GM21515 (cell line): ENCODE results near the gene ZNF773.
A peak's percentile ranks its signal among the peaks of the same experiment; 100 is the strongest.
"Not testable (repeated sequence)": the region's sequence is repeated elsewhere in the genome, so short reads cannot be mapped to it uniquely, and the experiment has no call there.

Experiments used
- ATAC-seq: cut with Tn5 transposase; IDR thresholded peaks from one replicate; pipeline ENCODE4 v1.9.1; 2021; ENCODE audit not compliant: unreplicated experiment

ZNF773 gene

DNA sequence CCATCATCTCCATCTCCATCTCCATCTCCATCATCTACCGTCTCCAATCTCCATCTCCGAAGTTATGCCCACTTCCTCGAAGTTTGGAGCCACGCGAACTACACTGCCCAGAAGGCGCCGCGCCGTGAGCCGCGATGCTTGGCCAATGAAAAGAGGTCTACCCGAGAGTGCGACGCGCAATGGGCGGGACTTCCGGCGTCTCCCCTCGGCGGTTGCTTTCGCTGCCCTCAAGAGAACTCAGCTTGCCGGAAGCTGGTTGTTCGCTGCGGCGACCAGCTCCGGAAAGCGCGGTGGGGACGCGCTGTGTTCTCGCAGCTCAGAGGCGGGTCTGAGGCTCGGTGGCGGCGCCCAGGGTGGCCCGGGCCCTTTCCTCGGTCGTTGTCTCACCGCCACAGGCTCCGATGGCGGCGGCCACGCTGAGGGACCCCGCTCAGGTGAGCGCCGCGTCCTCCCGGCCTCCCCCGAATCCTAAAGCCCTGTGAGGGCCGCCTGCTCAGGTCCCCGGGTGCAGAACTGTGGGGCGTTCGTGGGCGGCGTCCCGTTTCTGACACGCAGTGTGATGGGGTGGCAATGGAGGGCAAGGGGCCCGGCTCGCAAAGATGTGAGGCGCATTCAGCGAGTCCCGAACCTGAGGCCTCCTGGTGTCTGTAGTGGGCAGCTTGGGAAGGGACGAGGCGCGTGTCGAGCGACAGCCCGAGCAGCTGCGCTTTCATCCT is at the start of gene ZNF773:
Gene ZNF773 (plus strand): TSS at position 259 of the 716 bp plus-strand sequence. CDS start 143 bp downstream, at position 402.
- ATAC-seq = peak; percentile 99

DNA sequence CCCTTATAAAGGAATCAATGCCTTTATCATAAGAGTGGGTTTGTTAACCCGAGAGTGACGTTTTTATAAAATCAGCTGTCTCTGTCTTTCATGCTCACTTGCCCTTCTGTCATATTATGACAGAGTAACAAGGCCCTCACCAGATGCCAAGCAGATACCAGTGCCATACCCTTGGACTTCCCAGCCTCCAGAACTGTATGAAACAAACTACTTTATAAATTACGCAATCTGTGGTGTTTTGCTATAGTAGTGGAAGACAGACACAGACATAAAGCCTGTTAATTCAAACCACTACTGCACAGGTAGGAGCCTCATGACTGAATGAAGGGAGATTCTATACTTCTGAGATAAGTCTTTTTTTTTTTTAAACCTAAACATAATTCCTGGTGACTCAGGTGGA is 47.4 kb upstream of the ZNF773 start:
- ATAC-seq = no peak

DNA sequence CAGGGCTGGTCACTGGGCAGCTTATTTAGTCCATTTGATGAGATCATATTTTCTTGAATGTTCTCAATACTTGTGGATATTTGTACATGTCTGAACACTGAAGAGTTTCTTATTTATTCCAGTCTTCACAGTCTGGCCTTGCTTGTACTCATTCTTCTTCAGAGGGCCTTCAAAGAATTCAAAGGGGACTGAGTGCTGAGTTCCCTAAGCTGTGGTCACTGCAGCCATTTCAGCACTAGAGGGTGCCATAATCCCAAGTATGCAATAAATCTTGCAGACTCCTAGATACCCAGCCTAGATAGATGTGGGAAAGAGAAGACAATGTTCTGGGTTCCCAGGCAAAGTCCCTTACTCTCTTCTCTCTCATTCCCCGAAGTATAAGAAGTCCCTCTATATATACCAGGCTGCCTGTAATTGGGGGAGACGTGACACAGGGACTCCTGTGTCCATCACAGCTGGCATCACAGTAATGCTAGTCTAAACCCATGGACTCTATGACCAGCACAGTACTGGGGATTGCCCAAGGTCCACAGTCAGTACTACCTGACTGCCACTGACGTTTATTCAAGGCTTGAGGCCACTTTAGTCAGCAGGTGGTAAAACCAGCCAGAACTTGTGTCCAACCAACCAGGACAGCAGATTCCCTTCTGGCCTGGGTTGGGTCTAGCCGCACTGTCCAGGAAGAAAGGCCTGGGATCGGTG is 33.9 kb upstream of the ZNF773 start:
- no peak for ATAC-seq

DNA sequence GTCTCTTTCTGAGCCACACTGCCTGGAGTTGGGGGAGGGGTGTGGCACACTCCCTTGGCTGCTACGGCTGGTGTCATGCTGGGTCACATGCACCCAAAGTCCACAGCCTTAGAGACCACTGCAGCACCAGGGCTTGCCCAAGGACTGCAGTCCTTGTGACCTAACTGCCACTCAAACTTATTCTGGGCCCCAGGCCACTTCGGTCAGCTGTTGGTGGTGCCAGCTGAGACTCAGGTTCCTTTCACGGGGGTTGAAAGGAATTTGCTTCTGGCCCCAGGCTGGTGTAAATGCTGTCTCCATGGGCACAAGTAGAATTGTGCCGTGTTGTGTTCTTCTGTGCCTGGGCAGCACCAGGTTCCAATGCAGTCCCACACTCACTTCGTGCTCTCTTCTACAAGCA is 33.2 kb upstream of the ZNF773 start:
- ATAC-seq = no peak

DNA sequence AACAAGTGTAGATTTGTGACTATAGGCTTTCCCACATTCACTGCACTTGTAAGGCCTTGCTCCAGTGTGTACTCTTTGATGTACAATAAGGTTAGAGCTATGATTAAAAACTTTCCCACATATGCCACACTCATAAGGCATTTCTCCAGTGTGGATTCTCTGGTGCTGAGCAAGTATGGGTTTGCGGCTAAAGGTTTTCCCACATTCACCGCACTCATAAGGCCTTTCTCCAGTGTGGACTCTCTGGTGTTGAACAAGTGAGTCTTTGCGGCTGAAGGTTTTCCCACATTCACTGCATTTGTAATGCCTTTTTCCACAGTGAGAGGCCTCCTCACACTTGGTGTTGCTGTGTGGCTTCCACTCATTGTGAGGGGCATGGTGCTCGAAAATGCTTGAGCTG is 26.1 kb upstream of the ZNF773 start:
- no peak for ATAC-seq

DNA sequence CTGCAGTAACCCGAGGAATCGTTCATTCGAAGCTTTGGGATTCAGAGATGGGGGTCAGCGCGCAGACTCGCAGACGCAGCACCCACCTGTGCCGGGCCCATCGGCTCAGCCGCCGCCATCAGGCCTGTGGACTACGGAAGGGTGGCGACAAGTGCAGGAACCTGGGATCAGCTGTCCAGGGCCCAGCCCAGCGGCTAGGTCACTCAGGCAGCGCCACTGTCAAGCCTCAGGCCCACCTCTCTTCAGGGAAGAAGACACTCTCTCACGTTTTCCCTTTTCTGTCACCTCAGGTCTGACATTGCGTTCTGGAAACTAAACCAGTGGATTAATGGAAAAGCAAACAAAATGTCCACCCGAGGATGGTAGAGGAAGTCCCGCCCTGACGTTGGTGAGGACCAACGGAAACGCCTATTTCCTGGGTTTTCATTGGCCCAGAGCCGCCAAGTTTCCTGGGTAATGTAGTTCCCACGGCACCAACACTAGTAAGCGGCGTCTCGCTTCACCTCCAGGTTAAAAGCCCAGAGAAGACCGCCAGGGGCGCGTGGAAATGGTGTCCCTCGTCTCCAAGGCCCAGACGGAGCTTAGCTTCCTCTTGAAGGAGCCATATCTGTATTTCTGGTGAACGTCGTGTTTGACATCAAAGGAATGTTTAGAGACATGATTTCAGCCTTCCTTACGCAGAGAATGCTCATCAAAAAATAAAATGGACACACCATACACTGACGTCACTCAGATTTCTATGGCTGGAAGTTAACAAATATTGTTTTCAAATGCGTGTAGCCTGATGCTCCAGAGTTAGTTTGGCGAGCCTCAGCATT is 22.3 kb upstream of the ZNF773 start, which contains the start of gene ZNF772:
Gene ZNF772 (minus strand): TSS at position 376 of the 818 bp plus-strand sequence. CDS start 257 bp downstream, at position 119.
- peak; percentile 82 for ATAC-seq

DNA sequence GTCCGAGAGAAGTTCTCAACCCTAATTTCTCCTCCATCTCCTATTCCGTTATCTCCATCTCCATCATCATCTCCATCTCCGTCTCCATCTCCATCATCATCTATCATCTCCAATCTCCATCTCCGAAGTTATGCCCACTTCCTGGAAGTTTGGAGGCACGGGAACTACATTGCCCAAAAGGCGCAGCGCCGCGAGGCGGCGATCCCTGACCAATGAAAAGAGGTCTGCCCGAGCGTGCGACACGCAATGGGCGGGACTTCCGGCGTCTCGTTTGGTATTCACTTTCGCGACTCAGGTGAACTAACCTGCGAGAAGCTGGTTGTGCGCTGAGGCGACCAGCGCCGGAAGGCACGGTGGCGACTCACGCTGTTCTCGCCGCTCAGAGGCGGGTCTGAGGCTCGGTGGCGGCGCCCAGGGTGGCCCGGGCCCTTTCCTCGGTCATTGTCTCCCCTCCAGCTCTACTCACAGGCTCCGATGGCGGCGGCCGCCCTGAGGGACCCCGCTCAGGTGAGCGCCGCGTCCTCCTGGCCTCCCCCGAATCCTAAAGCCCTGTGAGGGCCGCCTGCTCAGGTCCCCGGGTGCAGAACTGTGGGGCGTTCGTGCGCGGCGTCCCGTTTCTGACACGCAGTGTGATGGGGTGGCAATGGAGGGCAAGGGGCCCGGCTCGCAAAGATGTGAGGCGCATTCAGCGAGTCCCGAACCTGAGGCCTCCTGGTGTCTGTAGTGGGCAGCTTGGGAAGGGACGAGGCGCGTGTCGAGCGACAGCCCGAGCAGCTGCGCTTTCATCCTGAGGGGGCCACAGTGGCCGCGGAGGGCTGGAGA is 12.1 kb upstream of the ZNF773 start, which contains the start of gene ZNF419:
Gene ZNF419 (plus strand): TSS at position 274 of the 822 bp plus-strand sequence. CDS start 201 bp downstream, at position 475.
- peak; percentile 87 for ATAC-seq

DNA sequence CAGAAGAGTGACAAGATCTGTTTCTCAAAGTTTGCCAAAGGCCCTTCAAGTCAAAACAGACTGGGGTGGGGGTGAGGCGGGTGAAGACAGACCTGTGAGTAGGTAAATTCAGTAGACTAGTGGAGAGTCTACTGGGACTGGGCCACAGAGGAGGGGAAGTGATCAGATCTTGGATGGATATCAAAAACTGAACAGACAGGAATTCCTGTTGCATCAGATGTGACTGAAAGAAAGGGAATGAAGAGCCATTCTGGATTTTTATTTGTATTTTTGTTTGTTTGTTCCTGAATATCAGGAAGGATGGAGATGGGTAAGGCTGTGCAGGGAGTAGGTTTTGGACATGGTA is 11.5 kb upstream of the ZNF773 start:
- ATAC-seq = not testable (repeated sequence)

DNA sequence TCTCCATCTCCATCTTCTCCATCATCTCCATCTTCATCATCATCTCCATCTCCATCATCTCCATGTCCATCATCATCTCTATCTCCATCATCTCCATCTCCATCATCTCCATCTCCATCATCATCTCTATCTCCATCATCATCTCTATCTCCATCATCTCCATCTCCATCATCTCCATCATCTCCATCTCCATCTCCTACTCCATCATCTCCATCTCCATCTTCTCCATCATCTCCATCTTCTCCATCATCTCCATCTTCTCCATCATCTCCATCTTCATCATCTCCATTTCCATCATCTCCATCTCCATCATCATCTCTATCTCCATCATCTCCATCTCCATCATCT is 432 bp upstream of the ZNF773 start:
- ATAC-seq = not testable (repeated sequence)

DNA sequence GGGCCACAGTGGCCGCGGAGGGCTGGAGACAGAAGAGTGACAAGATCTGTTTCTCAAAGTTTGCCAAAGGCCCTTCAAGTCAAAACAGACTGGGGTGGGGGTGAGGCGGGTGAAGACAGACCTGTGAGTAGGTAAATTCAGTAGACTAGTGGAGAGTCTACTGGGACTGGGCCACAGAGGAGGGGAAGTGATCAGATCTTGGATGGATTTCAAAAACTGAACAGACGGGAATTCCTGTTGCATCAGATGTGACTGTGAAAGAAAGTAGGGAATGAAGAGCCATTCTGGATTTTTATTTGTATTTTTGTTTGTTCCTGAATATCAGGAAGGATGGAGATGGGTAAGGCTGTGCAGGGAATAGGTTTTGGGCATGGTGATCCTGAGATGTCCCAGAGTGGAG is 662 bp downstream of the ZNF773 start:
- not testable (repeated sequence) for ATAC-seq

DNA sequence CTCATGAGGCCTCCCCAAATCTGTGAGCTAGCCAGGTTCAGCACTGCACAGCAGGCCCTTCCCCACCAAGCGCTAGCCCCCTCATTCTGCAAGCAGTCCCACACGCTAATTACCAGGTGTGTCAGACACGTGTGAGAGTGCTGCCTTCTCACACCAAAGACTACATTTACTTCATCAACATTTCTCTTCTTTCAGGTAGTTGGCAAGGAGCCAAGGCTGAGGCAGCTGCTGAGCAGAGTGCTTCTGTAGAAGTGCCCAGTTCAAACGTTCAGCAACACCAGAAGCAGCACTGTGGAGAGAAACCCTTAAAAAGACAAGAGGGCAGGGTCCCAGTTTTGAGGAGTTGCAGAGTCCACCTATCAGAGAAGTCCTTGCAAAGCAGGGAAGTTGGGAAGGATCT is 6.4 kb downstream of the ZNF773 start:
- ATAC-seq = no peak

DNA sequence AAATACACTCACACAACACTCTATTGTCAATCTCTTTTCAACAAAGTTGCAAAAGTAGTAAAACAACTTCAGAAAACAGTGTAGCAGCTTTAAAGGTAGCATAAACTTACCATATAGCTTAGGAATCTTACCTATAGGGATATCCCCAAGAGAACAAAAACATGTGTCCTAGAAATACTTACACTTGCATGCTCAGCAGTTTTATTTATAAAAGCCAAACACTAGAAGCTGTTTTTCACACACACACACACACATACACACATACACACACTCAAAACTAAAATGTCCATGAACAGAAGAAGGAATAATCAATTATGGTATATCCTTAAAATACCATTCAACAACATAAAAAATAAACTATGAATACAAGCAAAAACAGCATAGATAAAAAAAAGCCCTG is 11.7 kb downstream of the ZNF773 start:
- ATAC-seq = no peak

DNA sequence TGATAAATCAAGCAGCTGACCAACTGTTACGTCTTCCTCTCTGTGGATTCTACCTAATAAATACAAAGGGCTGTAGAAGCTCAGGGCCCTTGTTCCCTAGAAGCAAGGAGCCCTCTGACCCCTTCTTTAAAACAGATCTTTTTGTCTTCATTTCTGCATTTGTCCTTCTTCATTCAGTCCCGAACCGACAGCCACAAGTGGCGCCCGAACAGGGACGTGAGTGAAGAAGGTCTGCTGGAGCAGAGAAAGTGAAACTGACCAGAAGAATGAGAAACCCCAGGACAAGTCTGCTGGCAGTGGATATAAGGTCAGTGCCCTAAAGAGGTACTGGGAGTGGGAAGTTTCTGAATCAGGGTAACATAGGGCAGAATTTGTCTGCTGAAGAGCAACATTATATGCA is 13.1 kb downstream of the ZNF773 start:
- ATAC-seq = no peak

DNA sequence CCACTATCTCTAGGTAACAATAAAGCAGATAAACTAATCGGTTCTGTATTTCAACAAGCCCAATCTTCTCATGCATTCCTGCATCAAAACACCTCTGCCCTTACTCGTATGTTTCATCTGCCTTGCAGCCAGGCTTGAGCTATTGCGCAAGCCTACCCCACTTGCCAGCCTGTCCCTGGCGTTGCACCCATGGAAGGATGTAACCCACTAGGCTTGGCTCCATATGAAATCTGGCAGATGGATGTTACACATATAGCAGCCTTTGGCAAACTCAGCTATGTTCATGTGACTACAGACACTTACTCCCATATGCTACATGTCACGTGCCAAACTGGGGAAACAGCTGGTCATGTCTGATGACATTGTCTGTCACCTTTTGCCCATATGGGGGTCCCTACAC is 15.5 kb downstream of the ZNF773 start:
- ATAC-seq = no peak

DNA sequence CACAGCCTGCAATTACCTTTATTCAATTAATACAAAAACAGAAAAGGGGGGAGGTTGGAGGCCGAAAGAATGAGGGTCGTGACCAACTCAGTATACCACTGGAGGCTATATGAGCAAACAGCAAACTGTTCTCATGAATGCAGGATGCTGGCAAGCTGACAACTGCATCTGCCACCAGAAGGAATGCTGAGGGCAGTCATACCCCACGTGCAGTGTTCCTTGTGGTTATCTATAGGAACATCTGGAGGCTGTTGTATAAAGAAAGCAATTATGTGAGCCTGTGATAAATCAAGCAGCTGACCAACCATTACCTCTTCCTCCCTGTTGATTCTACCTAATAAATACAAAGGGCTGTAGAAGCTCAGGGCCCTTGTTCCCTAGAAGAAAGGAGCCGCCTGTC is 18.3 kb downstream of the ZNF773 start:
- not testable (repeated sequence) for ATAC-seq

DNA sequence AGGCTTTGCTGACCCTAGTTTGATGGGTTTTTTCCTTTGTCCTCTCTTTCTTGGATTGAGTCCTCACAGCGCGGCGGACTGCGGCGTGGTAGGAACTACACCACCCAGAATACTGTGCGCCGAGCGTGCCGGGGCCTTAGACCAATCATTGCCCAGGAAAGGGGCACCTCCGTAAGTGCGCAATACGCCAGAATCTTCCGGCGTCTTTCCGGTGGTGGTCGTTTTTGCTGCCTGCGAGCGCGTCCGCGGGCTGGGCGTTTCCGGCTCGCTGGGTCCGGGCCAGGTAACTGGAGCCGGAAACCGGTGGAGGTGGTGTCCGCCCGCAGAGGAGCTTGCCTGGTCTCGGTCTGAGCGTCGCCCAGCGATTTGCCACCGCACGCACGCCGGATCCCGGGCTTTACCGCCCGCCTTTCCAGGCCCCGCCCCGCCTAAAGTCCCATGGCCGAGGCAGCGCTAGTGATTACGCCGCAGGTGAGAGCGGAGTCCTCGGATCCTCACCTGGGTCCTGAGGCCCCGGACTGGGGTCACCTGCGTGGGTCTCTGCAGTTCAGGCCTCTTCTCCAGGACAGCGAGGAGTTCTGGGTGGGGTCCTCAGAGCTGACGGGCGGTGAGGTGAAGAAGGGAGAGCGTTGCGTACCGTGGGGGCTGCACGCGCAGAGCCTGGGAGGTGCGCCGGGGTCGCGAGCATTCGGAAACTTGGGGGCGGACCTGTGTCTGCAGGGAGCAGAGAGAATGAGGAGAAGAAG is 27.6 kb downstream of the ZNF773 start, which contains the start of gene ZNF549:
Gene ZNF549 (plus strand): TSS at position 221 of the 746 bp plus-strand sequence. CDS start 218 bp downstream, at position 439.
- ATAC-seq = peak; percentile 96

DNA sequence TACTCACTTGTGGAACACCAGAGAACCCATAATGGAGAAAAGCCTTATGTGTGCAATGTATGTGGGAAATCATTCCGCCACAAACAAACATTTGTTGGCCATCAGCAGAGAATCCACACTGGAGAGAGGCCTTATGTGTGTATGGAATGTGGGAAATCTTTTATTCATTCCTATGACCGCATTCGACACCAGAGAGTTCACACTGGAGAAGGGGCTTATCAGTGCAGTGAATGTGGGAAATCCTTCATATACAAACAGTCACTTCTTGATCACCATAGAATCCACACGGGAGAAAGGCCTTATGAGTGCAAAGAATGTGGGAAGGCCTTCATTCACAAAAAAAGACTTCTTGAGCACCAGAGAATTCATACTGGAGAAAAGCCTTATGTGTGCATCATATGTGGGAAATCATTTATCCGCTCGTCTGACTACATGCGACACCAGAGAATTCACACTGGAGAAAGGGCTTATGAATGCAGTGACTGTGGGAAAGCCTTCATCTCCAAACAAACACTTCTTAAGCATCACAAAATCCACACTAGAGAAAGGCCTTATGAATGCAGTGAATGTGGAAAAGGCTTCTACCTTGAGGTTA is 38.3 kb downstream of the ZNF773 start:
- ATAC-seq = no peak

DNA sequence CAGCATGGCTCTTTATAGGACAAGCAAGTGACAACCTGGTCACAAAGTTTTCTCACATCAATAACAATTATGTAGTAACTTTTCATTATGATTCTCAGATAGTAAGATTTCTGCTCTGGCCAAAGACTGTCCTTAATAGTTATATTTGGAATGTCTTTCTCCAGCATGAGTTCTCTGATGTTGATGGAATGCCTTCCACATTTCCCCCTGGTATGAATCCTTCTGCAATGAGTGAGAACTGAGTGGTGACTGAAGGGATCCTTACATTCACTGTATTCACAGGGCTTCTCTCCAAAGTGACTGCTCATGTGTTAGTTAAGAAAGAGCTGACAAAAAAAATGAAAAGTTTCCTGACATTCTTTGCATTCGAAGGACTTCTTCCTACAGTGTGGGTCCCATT is 46.8 kb downstream of the ZNF773 start:
- ATAC-seq = no peak

DNA sequence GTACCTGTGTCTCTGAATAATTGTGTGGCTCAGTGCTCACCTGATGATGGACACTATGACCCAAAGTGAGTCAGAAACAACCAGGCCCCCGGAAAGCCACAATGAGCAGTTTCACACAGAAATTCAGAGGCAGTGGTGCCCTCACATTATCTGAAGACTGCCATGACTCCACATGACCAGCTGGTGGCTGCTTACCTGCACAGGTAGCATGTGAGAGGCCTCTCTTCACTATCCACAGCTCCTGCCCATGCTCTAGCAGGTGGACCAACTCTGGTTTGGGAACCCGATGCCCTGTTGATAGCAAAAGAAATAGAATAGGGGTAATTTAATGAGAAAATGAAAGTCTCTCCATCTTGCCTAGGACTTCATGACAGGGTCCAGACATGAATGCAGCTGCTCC is 52.7 kb downstream of the ZNF773 start:
- ATAC-seq = no peak

DNA sequence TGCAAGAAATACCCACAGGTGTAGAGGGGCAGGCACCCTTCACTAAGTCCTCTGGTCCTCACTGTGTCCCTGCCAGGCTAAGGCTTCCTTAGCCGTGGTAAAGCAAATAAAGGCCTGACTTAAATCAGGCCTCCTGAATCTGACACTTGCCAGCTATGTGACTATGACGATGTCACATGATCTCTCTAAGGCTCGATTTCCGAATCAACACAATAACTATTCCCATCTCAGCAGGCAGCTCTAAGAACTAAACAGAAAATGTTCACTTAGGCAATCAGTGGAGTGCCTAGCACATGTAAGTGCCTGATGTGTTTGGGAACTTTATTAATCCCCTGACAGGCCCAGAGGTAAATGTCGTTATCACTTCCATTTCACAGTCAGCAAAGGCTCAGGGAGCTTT is 57.9 kb downstream of the ZNF773 start:
- no peak for ATAC-seq
